Kidney (tissue), 14 donors: ENCODE measurements around the gene KCNH2. TPM values are rescaled to one million over a fixed set of nuclear protein-coding genes. Genes with fewer than 3 reads are reported as not detected.
"Not testable (repeated sequence)": the region's sequence is repeated elsewhere in the genome, so short reads cannot be mapped to it uniquely, and the experiment has no call there.

Experiments used
- DNase-seq, 5 donors: peaks; one replicate each; pipeline ENCODE4 v3.0.0-alpha.2; 2013 to 2020
- FAIRE-seq: peaks from 2 replicates; lab custom pipeline; 2012; peaks lifted over from hg19 to GRCh38; lab: Jason Lieb, UNC
- H3K27ac ChIP-seq, 2 donors: one replicate each; pipeline ENCODE4 v1.7.0; 2013; ENCODE audit warnings: low read depth in 2 of 2, low read length in 2 of 2, inconsistent platforms in 1 of 2
- H3K27me3 ChIP-seq: one replicate; pipeline ENCODE4 v1.7.1; 2013; ENCODE audit warnings: low read length, inconsistent platforms; ENCODE audit not compliant: control insufficient read depth, insufficient read depth
- H3K36me3 ChIP-seq, 3 donors: one replicate each; pipeline versions ENCODE4 v1.7.0 to v1.7.1; 2013; ENCODE audit warnings: low read length in 3 of 3, control low read depth in 1 of 3, inconsistent platforms in 1 of 3; ENCODE audit not compliant: insufficient read depth in 3 of 3, control insufficient read depth in 2 of 3
- H3K4me1 ChIP-seq, 3 donors: one replicate each; pipeline versions ENCODE4 v1.7.0 to v1.7.1; 2013; ENCODE audit warnings: low read length in 3 of 3, inconsistent platforms in 1 of 3, low read depth in 1 of 3; ENCODE audit not compliant: control insufficient read depth in 2 of 3, insufficient read depth in 2 of 3
- H3K4me3 ChIP-seq, 3 donors: one replicate each; pipeline versions ENCODE4 v1.7.0 to v1.8.1; 2013; ENCODE audit warnings: low read length in 3 of 3, control low read depth in 1 of 3, inconsistent platforms in 1 of 3
- H3K9ac ChIP-seq, 3 donors: one replicate each; pipeline versions ENCODE4 v1.7.0 to v1.7.1; 2013; ENCODE audit warnings: low read length in 3 of 3, control low read depth in 1 of 3, inconsistent platforms in 1 of 3
- H3K9me3 ChIP-seq, 3 donors: one replicate each; pipeline versions ENCODE4 v1.7.0 to v1.7.1; 2013; ENCODE audit warnings: low read length in 3 of 3, control low read depth in 1 of 3, inconsistent platforms in 1 of 3; ENCODE audit not compliant: control insufficient read depth in 2 of 3, insufficient read depth in 1 of 3
- intact Hi-C: fragments of 100-400 bp; cut with DNase I; formaldehyde crosslinking; loops from one replicate; pipeline ENCODE4 v1.11.1; 2022
- polyA plus RNA-seq: library from polyadenylated mRNA; stranded (reverse); fragments of 350-450 nt; fragmentation: Illumina TruSeq; extraction: RNeasy Lipid Tissue Mini Kit (QIAGEN cat#74804); gene quantifications from one replicate; pipeline ENCODE4 v1.2.3, GENCODE V29; 2014; ENCODE audit warnings: low read depth, low replicate concordance; ENCODE audit not compliant: insufficient read depth
- total RNA-seq: library from RNA; stranded (reverse); fragmentation: NEBNext Ultra II Directional; extraction: Animal tissue kit (Norgen Biotek cat#: 25700); gene quantifications from one replicate; pipeline ENCODE4 v1.2.1, GENCODE V29; 2021
- TF ChIP-seq, protein P1 (sequence below): IDR thresholded peaks from 3 replicates; pipeline ENCODE4 v1.5.1; 2012; ENCODE audit warnings: mild to moderate bottlenecking, moderate library complexity, borderline replicate concordance; ENCODE audit not compliant: insufficient read depth; ENCODE audit errors: extremely low read depth
- donor health status: control.
- donor health status: control.
- donor health status: control.
- donor health status: control.
- donor health status: control.
- donor health status: DM: yes; HTN: yes; CAD: no.
- donor health status: Normal renal cell carcinoma (clear cell type).

Gene KCNH2
- total and polyA plus RNA-seq, 2 donors from 2014 or later: 1.3 to 1.5 TPM

DNA sequence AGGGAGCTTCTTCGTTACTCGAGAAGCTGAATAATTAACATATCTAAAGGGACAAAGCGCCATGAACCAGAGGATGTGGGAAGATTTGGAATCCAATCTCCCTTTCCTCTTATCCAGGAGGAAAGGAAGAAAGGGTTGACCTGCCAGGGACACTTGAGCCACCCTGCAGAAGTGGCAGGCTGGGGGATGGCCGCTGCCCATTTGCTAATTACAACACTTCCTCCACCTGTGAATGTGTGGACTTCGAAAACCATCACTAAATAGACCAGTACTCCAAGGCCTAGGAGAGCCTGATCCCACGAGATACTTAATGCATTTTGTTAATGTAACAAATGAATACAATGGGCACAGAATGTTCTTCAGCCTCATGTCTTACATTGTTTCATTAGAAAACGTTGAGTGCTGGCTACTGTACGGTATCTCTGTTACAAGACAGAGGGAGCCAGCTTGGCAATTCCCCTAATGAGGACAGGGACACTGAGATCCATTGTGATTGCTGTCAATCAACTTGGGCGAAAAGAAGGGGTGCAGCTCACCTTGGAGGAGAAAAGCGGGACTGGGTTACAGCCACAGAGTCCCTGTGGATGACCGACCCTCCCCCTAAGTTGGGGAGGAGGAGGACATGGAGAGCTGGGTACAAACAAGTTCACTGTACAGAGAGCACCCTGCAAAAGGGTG, 66.4 kb downstream of the KCNH2 start:
- FAIRE-seq (no peak), DNase-seq (no peak)
- no peak overlapping the region for H3K4me3 ChIP-seq
- TF ChIP-seq, protein P1, sequence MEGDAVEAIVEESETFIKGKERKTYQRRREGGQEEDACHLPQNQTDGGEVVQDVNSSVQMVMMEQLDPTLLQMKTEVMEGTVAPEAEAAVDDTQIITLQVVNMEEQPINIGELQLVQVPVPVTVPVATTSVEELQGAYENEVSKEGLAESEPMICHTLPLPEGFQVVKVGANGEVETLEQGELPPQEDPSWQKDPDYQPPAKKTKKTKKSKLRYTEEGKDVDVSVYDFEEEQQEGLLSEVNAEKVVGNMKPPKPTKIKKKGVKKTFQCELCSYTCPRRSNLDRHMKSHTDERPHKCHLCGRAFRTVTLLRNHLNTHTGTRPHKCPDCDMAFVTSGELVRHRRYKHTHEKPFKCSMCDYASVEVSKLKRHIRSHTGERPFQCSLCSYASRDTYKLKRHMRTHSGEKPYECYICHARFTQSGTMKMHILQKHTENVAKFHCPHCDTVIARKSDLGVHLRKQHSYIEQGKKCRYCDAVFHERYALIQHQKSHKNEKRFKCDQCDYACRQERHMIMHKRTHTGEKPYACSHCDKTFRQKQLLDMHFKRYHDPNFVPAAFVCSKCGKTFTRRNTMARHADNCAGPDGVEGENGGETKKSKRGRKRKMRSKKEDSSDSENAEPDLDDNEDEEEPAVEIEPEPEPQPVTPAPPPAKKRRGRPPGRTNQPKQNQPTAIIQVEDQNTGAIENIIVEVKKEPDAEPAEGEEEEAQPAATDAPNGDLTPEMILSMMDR: no peak
- no peaks in the 10 kb centered on the region for H3K4me1 ChIP-seq
- H3K27ac ChIP-seq: no peak overlapping the region
- intact Hi-C loops: no loop called here
- no peaks in the 10 kb centered on the region for H3K36me3 ChIP-seq
- no peaks in the 10 kb centered on the region for H3K9me3 ChIP-seq
- no peak overlapping the region for H3K9ac ChIP-seq
- H3K27me3 ChIP-seq: no peaks in the 10 kb centered on the region

DNA sequence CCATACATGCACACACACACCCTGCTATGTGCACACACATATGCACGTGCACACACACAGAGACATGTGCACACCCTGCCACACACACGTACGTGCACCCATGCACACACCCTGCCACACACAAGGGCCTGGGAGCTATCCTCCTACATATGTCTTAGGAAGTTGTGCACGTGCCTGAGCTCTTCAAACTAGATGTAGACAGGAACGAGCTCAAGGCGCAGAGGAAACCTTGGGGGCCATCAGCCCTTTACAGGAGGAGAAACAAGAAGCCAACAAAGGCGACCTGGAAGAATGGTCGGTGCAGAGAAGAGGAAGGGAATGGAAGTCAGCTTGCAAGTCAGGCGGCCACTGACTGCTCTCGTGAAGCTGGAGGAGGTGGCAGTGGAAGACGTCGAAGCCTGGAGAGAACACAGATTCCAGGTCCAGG, 67.1 kb downstream of the KCNH2 start:
- Histone ChIP-seq H3K36me3 (no peaks in the 10 kb centered on the region), H3K9me3 (no peaks in the 10 kb centered on the region), H3K4me3 (no peak overlapping the region), H3K4me1 (no peaks in the 10 kb centered on the region), H3K9ac (no peak overlapping the region), H3K27ac (no peak overlapping the region), H3K27me3 (no peaks in the 10 kb centered on the region)
- FAIRE-seq: no peak
- intact Hi-C loops: no loop called here
- no peak for DNase-seq
- TF ChIP-seq, protein P1: no peak

DNA sequence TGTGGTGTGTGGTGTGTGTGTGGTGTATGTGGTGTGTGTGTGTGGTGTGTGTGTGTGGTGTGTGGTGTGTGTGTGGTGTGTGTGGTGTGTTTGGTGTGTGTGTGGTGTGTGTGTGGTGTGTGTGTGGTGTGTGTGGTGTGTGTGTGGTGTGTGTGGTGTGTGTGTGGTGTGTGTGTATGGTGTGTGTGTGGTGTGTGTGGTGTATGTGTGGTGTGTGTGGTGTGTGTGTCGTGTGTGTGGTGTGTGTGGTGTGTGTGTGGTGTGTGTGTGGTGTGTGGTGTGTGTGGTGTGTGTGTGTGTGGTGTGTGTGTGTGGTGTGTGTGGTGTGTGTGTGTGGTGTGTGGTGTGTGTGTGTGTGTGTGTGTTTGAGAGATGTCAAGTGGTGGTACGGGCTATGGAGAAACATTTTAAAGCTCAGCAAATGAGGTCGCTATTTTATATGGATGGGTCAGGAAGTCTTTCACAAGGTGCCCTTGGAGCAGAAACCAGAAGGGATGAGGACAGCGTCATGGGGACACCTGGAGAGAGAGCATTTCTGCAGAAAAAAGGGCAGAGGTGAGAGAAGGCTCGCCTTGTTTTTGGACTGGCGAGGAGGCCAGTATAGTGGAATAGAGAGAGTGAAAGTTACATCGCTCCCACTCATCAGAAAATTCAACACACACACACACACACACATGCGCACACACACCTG, 67.7 kb downstream of the KCNH2 start:
- H3K9ac ChIP-seq, H3K36me3 ChIP-seq, H3K27ac ChIP-seq, H3K9me3 ChIP-seq, H3K27me3 ChIP-seq, H3K4me1 ChIP-seq, H3K4me3 ChIP-seq, FAIRE-seq, intact Hi-C loops, DNase-seq: not testable (repeated sequence)

DNA sequence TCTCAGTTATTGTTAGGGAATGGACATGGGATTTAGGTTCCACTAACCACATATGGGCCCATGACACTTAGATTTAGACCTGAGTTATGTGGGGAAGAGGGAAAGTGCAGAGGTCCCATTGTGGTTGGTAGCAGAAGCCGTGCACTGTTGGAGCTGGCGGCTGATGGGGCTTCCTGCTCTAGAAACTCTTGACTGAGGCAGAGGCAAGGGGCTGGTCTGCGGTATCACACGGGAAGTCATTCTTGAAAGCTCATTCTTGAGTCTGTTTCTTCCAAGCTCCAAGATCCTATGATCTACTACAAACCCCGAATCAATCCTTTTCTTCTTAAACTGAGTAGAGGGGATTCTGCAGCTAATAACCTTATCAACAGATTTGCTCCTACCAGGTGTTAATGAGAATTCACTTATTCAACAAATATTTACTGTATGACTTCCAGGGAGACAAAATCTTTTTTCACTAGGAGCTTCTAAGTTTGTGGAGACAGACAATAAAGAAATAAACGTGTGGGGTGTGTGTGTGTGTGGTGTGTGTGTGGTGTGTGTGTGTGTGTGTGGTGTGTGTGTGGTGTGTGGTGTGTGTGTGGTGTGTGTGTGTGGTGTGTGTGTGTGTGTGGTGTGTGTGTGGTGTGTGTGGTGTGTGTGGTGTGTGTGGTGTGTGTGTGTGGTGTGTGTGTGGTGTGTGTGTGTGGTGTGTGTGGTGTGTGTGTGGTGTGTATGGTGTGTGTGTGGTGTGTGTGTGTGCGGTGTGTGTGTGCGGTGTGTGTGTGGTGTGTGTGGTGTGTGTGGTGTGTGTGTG, 68.7 kb downstream of the KCNH2 start:
- DNase-seq: no peak
- TF ChIP-seq, protein P1: no peak
- Histone ChIP-seq H3K27ac (no peak overlapping the region), H3K4me1 (no peaks in the 10 kb centered on the region), H3K9ac (no peak overlapping the region), H3K27me3 (no peaks in the 10 kb centered on the region), H3K9me3 (no peaks in the 10 kb centered on the region), H3K36me3 (no peaks in the 10 kb centered on the region), H3K4me3 (no peak overlapping the region)
- intact Hi-C loops: loop anchor here (10.0 kb wide), 1 partner anchor 205 kb away; no protein-coding TSS in a partner anchor
- no peak for FAIRE-seq
